ENCODE results near the gene CCL25. TPM values are rescaled to one million over a fixed set of nuclear protein-coding genes. Genes with fewer than 3 reads are reported as not detected.

Gene CCL25
- polyA plus RNA-seq, 1 of the 3 experiments (the other 2 are of a cell fraction), result not detected

DNA sequence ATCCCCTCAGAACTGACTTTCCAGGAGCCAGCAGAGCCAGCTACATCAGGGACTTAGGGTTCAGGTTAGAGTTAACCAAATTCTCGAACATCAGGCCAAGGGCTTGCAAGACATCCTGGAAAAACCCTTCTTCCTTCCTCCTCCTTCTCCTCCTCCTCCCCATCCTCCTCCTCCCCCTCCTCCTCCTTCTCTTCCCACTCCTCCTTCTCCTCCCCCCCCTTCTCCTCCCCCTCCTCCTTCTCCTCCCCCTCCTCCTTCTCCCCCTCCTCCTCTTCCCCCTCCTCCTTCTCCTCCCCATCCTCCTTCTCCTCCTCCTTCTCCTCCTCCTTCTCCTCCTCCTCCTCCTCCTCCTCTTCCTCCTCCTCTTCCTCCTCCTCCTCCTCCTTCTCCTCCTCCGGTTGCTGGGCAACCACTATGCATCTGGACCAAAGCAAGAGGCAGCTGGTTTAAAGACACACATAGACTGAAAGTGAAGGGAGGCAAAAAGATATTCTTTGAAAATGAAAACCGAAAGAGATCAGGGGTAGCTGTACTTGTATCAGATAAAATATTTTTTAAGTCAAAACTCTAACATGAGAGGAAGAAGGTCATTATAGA is 5.9 kb upstream of the CCL25 start:
- WGBS (ENCODE audit: low lambda C conversion rate), result 27% methylated on average over 3 of the region's 3 CpGs
- ChIA-PET CTCF (interaction anchor here (1.1 to 1.6 kb wide), 3 partner anchors 18 to 112 kb away, joined by 3 to 7 read pairs (median 4); no protein-coding TSS in a partner anchor), POLR2A (no interaction called here)
- Histone ChIP-seq H4K20me1 (ENCODE audit: insufficient read depth) (no peaks in the 10 kb centered on the region), H3K27me3 (ENCODE audit: insufficient read depth) (no peaks in the 10 kb centered on the region; the same call in 1 of the 2 replicates), H3K4me2 (no peak overlapping the region), H3K4me3 (ENCODE audit: low read depth in 2 of 2, low read length in 1 of 2) (no peak overlapping the region), H2AFZ (ENCODE audit: low read depth) (no peak overlapping the region), H3K36me3 (replicated peaks in 1 of 2; ENCODE audit: control insufficient read depth in 1 of 2, insufficient read depth in 2 of 2, low read length in 1 of 2) (no peaks in the 10 kb centered on the region), H3K9ac (no peak overlapping the region), H3K9me2 (no peaks in the 10 kb centered on the region), H3K9me3 (no peaks in the 10 kb centered on the region), H3K27ac (ENCODE audit: low read depth in 2 of 2, low read length in 1 of 2) (no peak overlapping the region), H3F3A (replicated peaks; ENCODE audit: insufficient read depth) (no peaks in the 10 kb centered on the region), H3K79me2 (ENCODE audit: insufficient read depth) (no peaks in the 10 kb centered on the region), H3K4me1 (ENCODE audit: control insufficient read depth in 1 of 2, insufficient read depth in 2 of 2, low read depth in 1 of 2, low read length in 1 of 2) (peaks cover 0 to 4% of the 10 kb centered on the region in 2 experiments; a peak in 1 of 4 replicates)
- TF ChIP-seq ELF1 (IDR thresholded peaks at IDR 0.05) (no peak), TCF12 (IDR thresholded peaks at IDR 0.05) (no peak), PBX3 (IDR thresholded peaks at IDR 0.05) (no peak), YY1 (IDR thresholded peaks at IDR 0.05; ENCODE audit: low read depth) (no peak), RAD21 (IDR thresholded peaks at IDR 0.05; ENCODE audit: low read length) (no peak), FOSL2 (IDR thresholded peaks at IDR 0.05; ENCODE audit: borderline replicate concordance, low read depth) (no peak)
- no peak for DNase-seq

- no peaks in the 10 kb centered on the region for H3K9me3 ChIP-seq
- WGBS (ENCODE audit: low lambda C conversion rate), result 20% methylated on average over 16 of the region's 49 CpGs
- peak overlapping the region; percentile 41; the same call in 1 of the 2 replicates for H2AFZ ChIP-seq (ENCODE audit: low read depth)
- H3K27ac ChIP-seq (ENCODE audit: low read depth in 2 of 2, low read length in 1 of 2), result no peak overlapping the region
- ChIA-PET POLR2A (no interaction called here), CTCF (no interaction called here)
- no peaks in the 10 kb centered on the region for H3F3A ChIP-seq (replicated peaks; ENCODE audit: insufficient read depth)
- peak overlapping the region in 1 of 2 experiments; percentile 46; a peak in 2 of 4 replicates for H3K4me3 ChIP-seq (ENCODE audit: low read depth in 2 of 2, low read length in 1 of 2)
- H3K79me2 ChIP-seq (ENCODE audit: insufficient read depth), result no peaks in the 10 kb centered on the region
- TF ChIP-seq MXI1 (IDR thresholded peaks at IDR 0.05; ENCODE audit: low read depth, low read length) (peak; percentile 88), PBX3 (IDR thresholded peaks at IDR 0.05) (peak; percentile 55), REST (IDR thresholded peaks at IDR 0.05; ENCODE audit: low read depth, low read length) (no peak)
- no peaks in the 10 kb centered on the region for H3K9me2 ChIP-seq
- H3K36me3 ChIP-seq (replicated peaks in 1 of 2; ENCODE audit: control insufficient read depth in 1 of 2, insufficient read depth in 2 of 2, low read length in 1 of 2), result no peaks in the 10 kb centered on the region
- H4K20me1 ChIP-seq (ENCODE audit: insufficient read depth), result no peaks in the 10 kb centered on the region
- no peak overlapping the region for H3K9ac ChIP-seq
- H3K27me3 ChIP-seq (ENCODE audit: insufficient read depth), result no peaks in the 10 kb centered on the region; the same call in 1 of the 2 replicates
- peak; percentile 98 for DNase-seq
- peaks cover 0 to 4% of the 10 kb centered on the region in 2 experiments; a peak in 1 of 4 replicates for H3K4me1 ChIP-seq (ENCODE audit: control insufficient read depth in 1 of 2, insufficient read depth in 2 of 2, low read depth in 1 of 2, low read length in 1 of 2)
- peak overlapping the region; percentile 41 for H3K4me2 ChIP-seq
Measured at GRCh38 chr19:8050274-8051096, 2.1 kb upstream of the CCL25 start.

Measured in SK-N-SH (cell line).